HG03457 (cell line): Measurements from ENCODE around the gene NAALADL2.

Source experiments
- ATAC-seq: cut with Tn5 transposase; IDR thresholded peaks from one replicate; pipeline ENCODE4 v1.9.1; 2021; ENCODE audit warnings: moderate number of reproducible peaks; ENCODE audit not compliant: unreplicated experiment

NAALADL2 gene

DNA sequence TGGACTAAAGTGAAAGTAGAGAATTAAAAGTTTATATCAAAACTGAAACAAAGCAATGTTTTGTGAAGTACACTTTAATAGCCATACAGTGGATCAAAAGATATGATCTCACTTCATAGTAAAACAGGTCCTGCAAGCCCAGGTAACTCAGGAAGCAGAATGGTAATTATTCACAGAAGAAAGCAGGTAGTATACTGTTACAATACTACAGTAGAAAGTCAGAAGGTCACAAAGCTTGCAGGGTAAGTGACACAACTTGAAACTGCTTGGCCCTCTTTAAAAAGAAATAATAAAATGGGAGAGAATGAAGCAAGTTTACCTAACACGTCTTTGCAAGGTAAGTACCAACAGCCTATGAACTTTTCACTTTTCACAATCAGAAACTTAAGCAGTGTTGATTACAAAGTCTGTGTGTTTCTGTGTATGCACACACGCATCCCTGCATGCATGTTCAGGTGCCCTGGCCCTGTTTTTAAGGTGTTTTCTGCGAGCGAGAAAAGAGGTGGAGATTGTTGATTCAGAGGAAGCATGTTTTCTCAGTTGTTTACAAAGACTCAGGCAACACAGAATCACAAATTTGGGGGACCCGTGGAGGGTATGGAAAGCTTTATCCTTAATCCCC is at the start of gene NAALADL2:
Gene NAALADL2, plus strand, starts transcription at position 221 of the 622 bp plus-strand sequence.
- no peak for ATAC-seq

DNA sequence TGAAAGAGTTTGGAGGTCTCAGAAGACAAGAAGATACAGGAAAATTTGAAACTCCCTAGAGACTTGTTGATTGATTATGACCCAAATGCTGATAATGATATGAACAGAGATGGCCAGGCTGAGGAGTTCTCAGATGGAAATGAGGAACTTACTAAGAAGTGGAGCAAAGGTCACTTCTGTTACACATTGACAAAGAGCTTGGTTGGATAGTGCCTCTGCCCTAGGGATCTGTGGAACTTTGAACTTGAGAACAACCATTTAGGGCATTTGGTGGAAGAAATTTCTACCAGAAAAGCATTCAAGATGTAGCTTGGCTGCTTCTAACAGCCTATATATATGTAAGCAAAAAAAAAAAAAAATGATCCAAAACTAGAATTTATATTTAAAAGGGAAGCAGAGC is 48.9 kb upstream of the NAALADL2 start:
- no peak for ATAC-seq

- ATAC-seq: no peak
Observed at GRCh38 chr3:174812172-174812862, 46.8 kb upstream of the NAALADL2 start.

- no peak for ATAC-seq
Observed at GRCh38 chr3:174815750-174816149, 43.4 kb upstream of the NAALADL2 start.

GRCh38 chr3:174820885-174821284 is 38.2 kb upstream of the NAALADL2 start:
- ATAC-seq: no peak

GRCh38 chr3:174821477-174821876 is 37.7 kb upstream of the NAALADL2 start:
- no peak for ATAC-seq

- no peak for ATAC-seq
Observed at GRCh38 chr3:174822320-174822719, 36.8 kb upstream of the NAALADL2 start.

GRCh38 chr3:174826069-174826468 is 33.1 kb upstream of the NAALADL2 start:
- no peak for ATAC-seq

DNA sequence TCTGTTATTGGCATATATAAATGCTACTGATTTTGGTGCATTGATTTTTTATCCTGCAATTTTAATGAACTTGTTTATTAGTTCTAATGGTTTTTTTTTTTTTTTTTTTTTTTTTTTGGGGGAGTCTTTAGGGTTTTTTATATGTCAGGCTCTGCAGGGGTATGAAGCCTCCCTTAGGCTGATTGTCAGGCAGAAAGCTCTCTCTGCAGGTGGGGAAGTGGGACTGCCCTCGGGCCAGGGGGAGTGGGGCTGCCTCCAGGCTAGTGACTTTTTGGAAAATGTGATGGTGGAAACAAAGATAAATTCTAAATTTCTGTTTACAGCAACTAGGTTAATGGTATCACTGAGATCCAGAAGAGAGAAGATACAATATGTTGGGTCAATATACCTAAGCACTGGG is 14.4 kb upstream of the NAALADL2 start:
- no peak for ATAC-seq

- no peak for ATAC-seq
Observed at GRCh38 chr3:174846055-174846454, 13.1 kb upstream of the NAALADL2 start.

DNA sequence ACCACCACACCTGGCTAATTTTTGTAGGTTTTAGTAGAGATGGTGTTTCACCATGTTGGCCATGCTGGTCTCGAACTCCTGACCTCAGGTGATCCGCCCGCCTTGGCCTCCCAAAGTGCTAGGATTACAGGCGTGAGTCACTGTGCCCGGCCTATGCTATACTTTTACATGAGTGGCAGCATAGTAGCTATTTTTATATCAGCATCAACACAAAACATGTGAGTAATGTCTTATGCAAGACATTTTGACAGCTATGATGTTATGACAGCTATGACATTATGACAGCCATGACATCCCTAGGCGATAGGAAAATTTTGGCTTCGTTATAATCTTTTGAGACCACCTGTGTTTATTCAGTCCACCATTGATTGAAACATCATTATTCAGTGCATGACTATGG is 4.1 kb upstream of the NAALADL2 start:
- ATAC-seq: no peak

DNA sequence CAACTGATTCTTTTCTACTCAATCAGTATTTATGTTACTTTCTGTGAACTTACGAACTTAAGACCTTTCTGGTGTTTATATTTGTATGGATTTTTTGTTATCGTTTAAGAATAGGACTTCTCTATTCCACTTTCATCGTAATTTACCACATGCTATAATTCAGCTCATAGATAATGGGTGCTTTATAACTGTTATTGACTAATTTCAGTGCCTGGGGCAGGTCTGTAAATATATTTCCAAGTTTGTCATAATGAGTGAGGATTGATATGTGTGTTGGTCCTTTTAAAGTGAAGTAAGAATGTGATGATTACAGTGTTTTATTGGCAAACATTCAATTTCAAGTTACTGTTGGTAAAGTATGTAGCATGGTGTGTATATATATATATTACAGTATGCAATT is 1.8 kb upstream of the NAALADL2 start:
- ATAC-seq: no peak

DNA sequence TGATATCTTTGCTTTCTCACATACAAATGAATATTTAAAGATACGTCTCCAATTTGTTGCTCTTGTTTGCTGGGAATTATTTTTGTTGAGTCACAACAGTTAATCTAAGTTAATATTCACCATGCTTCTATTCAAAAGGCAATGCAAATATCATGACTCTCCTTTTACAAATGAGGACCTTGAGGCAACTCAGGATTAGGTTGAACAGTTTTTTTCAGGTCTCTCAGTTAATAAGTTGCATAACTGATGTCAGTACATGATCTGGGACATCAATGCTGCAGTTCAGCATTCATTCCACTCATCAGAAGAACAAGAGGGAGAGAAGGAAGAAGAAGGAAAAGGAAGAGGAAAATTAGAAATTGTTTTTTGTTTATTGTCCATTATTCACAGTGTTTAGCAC is 781 bp upstream of the NAALADL2 start:
- no peak for ATAC-seq

DNA sequence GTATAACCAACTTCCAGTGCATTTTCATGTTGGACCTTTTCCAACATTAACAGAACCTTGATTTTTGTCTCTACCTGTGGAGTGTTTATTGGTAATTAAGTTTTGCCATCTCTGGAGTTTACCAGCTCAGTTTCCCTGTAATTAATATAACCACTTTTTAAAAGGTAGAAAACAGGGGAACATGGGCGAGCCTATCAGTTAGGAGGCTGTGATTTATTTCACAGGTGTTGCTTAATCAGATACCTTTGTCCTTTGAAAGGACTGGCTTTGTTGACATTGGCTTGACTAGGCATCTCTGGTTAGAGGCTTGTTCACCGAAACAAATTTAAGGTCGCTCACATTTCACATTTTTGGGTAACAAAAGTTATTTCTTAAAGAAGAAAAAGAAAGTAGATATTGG is 622 bp downstream of the NAALADL2 start:
- ATAC-seq: no peak

- ATAC-seq: no peak
Observed at GRCh38 chr3:174862101-174862500, 3.0 kb downstream of the NAALADL2 start.

DNA sequence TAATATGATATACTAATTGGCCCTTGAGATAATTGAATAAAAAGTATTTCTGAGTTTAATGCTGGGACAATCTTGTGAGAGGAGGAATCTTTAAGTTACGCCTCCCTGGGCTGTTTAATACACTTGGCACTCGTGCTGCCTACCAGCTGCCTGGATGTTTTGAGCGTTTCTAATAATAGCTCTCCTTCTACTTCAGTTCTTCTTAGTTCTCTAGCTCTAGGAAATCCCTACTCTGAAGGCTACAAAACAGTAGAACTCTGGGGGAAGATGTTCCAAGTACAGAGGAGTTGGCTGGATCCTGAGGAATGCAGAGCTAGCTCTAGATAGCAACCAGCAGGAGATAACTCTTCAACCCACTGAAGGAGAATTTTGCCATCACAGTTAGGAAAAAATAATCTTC is 3.5 kb downstream of the NAALADL2 start:
- ATAC-seq: no peak

DNA sequence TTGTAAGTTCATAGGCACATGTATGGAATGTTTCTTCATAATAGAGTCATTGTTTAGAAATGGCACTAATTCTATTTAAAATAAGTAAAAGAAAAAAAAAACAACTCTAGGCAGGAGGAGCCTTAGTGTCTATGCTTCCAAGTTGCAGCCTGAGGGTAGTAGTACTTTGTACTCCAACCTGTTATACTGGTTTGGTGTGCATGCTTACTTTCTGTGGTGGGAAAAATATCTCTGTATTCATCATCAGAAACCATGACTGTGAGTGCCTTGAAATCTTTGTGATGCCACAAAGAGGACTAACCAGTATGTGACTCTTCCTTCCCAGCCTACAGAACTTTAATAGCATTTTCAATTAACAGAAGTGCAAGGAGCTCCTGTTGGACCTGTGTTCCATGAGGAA is 4.4 kb downstream of the NAALADL2 start:
- no peak for ATAC-seq

- ATAC-seq: no peak
Observed at GRCh38 chr3:174869448-174869847, 10.3 kb downstream of the NAALADL2 start.

- ATAC-seq: no peak
Observed at GRCh38 chr3:174873832-174874657, 14.9 kb downstream of the NAALADL2 start.

DNA sequence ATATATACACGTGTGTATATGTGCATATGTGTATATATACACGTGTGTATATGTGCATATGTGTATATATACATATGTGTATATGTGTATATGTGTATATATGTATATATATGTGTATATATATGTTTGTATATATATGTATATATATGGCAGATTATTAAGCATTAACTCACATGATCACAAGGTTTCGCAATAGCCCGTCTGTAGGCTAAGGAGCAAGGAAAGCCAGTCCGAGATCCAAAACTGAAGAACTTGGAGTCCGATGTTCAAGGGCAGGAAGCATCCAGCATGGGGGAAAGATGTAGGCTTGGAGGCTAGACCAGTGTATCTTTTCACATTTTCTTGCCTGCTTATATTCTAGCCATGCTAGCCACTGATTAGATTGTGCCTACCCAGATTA is 23.7 kb downstream of the NAALADL2 start:
- ATAC-seq: no peak

- ATAC-seq: no peak
Observed at GRCh38 chr3:174883881-174884675, 24.9 kb downstream of the NAALADL2 start.
